Karpas-422 (cell line): ENCODE data around the gene TRERF1. TPM values are rescaled to one million over a fixed set of nuclear protein-coding genes. Genes with fewer than 3 reads are reported as not detected.

Experiments used
- DNase-seq: peaks from one replicate; pipeline ENCODE4 v3.0.0-alpha.2; 2015
- H2AFZ ChIP-seq: fragments of 200-600 bp; sonication (generic); 2 replicates; pipeline ENCODE4 v1.6.1; 2014; ENCODE audit warnings: antibody characterized with exemption, low read length, mixed read lengths
- H3K27ac ChIP-seq: fragments of 200-600 bp; sonication (generic); 2 replicates; pipeline ENCODE4 v1.5.1; 2014; ENCODE audit warnings: mild to moderate bottlenecking, low read length, moderate library complexity
- H3K27me3 ChIP-seq: fragments of 200-600 bp; sonication (generic); 2 replicates; pipeline ENCODE4 v1.6.1; 2014; ENCODE audit warnings: low read length, mixed read lengths
- H3K36me3 ChIP-seq: fragments of 200-600 bp; sonication (generic); 2 replicates; pipeline ENCODE4 v1.6.1; 2014; ENCODE audit warnings: low read length, mixed read lengths; ENCODE audit not compliant: insufficient read depth
- H3K4me1 ChIP-seq: fragments of 200-600 bp; sonication (generic); 2 replicates; pipeline ENCODE4 v1.6.1; 2014; ENCODE audit warnings: mild to moderate bottlenecking, low read length, mixed read lengths
- H3K4me2 ChIP-seq: fragments of 200-600 bp; sonication (generic); 2 replicates; pipeline ENCODE4 v1.6.1; 2014; ENCODE audit warnings: low read length, low read depth, mild to moderate bottlenecking; ENCODE audit not compliant: poor library complexity, severe bottlenecking
- H3K4me3 ChIP-seq: fragments of 200-600 bp; sonication (generic); 2 replicates; pipeline ENCODE4 v1.5.1; 2014; ENCODE audit warnings: mild to moderate bottlenecking, antibody characterized with exemption, low read length, mixed read lengths
- H3K79me2 ChIP-seq: fragments of 200-600 bp; sonication (generic); 2 replicates; pipeline ENCODE4 v1.6.1; 2014; ENCODE audit warnings: mild to moderate bottlenecking, low read length, mixed read lengths
- H3K9ac ChIP-seq: fragments of 200-600 bp; sonication (generic); 2 replicates; pipeline ENCODE4 v1.6.0; 2014; ENCODE audit warnings: low read length
- H3K9me2 ChIP-seq: fragments of 200-600 bp; sonication (generic), shearing (Covaris generic); replicated peaks from 2 replicates; pipeline ENCODE4 v1.6.0; 2014; ENCODE audit warnings: mild to moderate bottlenecking, low read length, moderate library complexity; ENCODE audit not compliant: insufficient read depth
- H3K9me3 ChIP-seq: fragments of 300-700, 200-600 bp; sonication (generic); 2 replicates; pipeline ENCODE4 v1.6.1; 2014; ENCODE audit warnings: low read length, mixed read lengths
- H4K20me1 ChIP-seq: fragments of 200-600 bp; sonication (generic); 2 replicates; pipeline ENCODE4 v1.6.1; 2014; ENCODE audit warnings: mild to moderate bottlenecking, antibody characterized with exemption, low read length, low read depth; ENCODE audit not compliant: insufficient read depth
- total RNA-seq: library from RNA; depleted of rRNA; stranded (reverse); fragments of >200 nt; shearing (Covaris generic); gene quantifications from 2 replicates; pipeline ENCODE4 v1.2.3, GENCODE V29; 2014; ENCODE audit warnings: low replicate concordance

The TRERF1 gene
- total RNA-seq, 1 experiment from 2014 or later: 32.7 TPM

GRCh38 chr6:42281570-42281969 lies 170.2 kb downstream of the TRERF1 start:
- no peak overlapping the region for H3K4me3 ChIP-seq
- no peak overlapping the region for H2AFZ ChIP-seq
- no peak overlapping the region for H3K27ac ChIP-seq
- H3K9me2 ChIP-seq: no peaks in the 10 kb centered on the region
- H3K36me3 ChIP-seq: peaks cover 16% of the 10 kb centered on the region; the same call in 1 of the 2 replicates
- no peaks in the 10 kb centered on the region for H3K27me3 ChIP-seq
- no peaks in the 10 kb centered on the region for H3K4me1 ChIP-seq
- H3K79me2 ChIP-seq: peaks cover 48% of the 10 kb centered on the region
- no peak overlapping the region for H3K4me2 ChIP-seq
- no peaks in the 10 kb centered on the region for H4K20me1 ChIP-seq
- no peaks in the 10 kb centered on the region for H3K9me3 ChIP-seq
- no peak for DNase-seq
- no peak overlapping the region for H3K9ac ChIP-seq

- DNase-seq: no peak
- Histone ChIP-seq H3K9me3 (no peaks in the 10 kb centered on the region), H4K20me1 (no peaks in the 10 kb centered on the region), H3K4me3 (no peak overlapping the region), H3K4me1 (no peaks in the 10 kb centered on the region), H2AFZ (no peak overlapping the region), H3K9ac (no peak overlapping the region), H3K27me3 (no peaks in the 10 kb centered on the region), H3K4me2 (no peak overlapping the region), H3K9me2 (no peaks in the 10 kb centered on the region), H3K79me2 (peaks cover 48% of the 10 kb centered on the region), H3K36me3 (peaks cover 16% of the 10 kb centered on the region; the same call in 1 of the 2 replicates), H3K27ac (no peak overlapping the region)
Measured at GRCh38 chr6:42280966-42281533, 170.7 kb downstream of the TRERF1 start.

- Histone ChIP-seq H3K9me2 (no peaks in the 10 kb centered on the region), H3K36me3 (peaks cover 16% of the 10 kb centered on the region; the same call in 1 of the 2 replicates), H2AFZ (no peak overlapping the region), H3K79me2 (peaks cover 51% of the 10 kb centered on the region), H3K4me3 (no peak overlapping the region), H3K27me3 (no peaks in the 10 kb centered on the region), H3K4me2 (no peak overlapping the region), H3K9ac (no peak overlapping the region), H3K4me1 (no peaks in the 10 kb centered on the region), H4K20me1 (no peaks in the 10 kb centered on the region), H3K9me3 (no peaks in the 10 kb centered on the region), H3K27ac (no peak overlapping the region)
- no peak for DNase-seq
Measured at GRCh38 chr6:42279966-42280629, 171.6 kb downstream of the TRERF1 start.

- Histone ChIP-seq H3K9ac (no peak overlapping the region), H3K4me2 (no peak overlapping the region), H3K4me3 (no peak overlapping the region), H3K36me3 (peaks cover 16% of the 10 kb centered on the region; the same call in 1 of the 2 replicates), H3K9me2 (no peaks in the 10 kb centered on the region), H3K27me3 (no peaks in the 10 kb centered on the region), H3K27ac (no peak overlapping the region), H2AFZ (no peak overlapping the region), H3K79me2 (peaks cover 50% of the 10 kb centered on the region), H3K4me1 (no peaks in the 10 kb centered on the region), H3K9me3 (no peaks in the 10 kb centered on the region), H4K20me1 (no peaks in the 10 kb centered on the region)
- DNase-seq: no peak
Measured at GRCh38 chr6:42279144-42279781, 172.5 kb downstream of the TRERF1 start.

- no peak for DNase-seq
- no peaks in the 10 kb centered on the region for H3K4me1 ChIP-seq
Measured at GRCh38 chr6:42278131-42278853, 173.4 kb downstream of the TRERF1 start.

GRCh38 chr6:42276034-42276890 lies 175.5 kb downstream of the TRERF1 start:
- Histone ChIP-seq H3K4me2 (no peak overlapping the region), H3K27ac (no peak overlapping the region)
- DNase-seq: no peak

More at GRCh38 chr6:42278131-42278853, 173.4 kb downstream of the TRERF1 start:
- no peaks in the 10 kb centered on the region for H3K9me2 ChIP-seq
- peaks cover 16% of the 10 kb centered on the region; the same call in 1 of the 2 replicates for H3K36me3 ChIP-seq
- no peak overlapping the region for H3K27ac ChIP-seq
- H3K4me2 ChIP-seq: no peak overlapping the region
- H3K79me2 ChIP-seq: peaks cover 53% of the 10 kb centered on the region
- no peak overlapping the region for H3K4me3 ChIP-seq
- H3K27me3 ChIP-seq: no peaks in the 10 kb centered on the region
- no peaks in the 10 kb centered on the region for H3K9me3 ChIP-seq
- H4K20me1 ChIP-seq: no peaks in the 10 kb centered on the region
- H3K9ac ChIP-seq: no peak overlapping the region
- H2AFZ ChIP-seq: no peak overlapping the region

GRCh38 chr6:42275376-42276033 lies 176.2 kb downstream of the TRERF1 start:
- Histone ChIP-seq H3K4me3 (no peak overlapping the region), H3K9ac (no peak overlapping the region), H3K27ac (no peak overlapping the region), H3K79me2 (peaks cover 32% of the 10 kb centered on the region), H3K36me3 (peaks cover 5% of the 10 kb centered on the region; the same call in 1 of the 2 replicates), H3K4me1 (peaks cover 5% of the 10 kb centered on the region), H3K9me2 (no peaks in the 10 kb centered on the region), H3K9me3 (no peaks in the 10 kb centered on the region), H4K20me1 (no peaks in the 10 kb centered on the region), H3K4me2 (no peak overlapping the region), H3K27me3 (no peaks in the 10 kb centered on the region), H2AFZ (no peak overlapping the region)
- DNase-seq: no peak

More at GRCh38 chr6:42276034-42276890, 175.5 kb downstream of the TRERF1 start:
- no peaks in the 10 kb centered on the region for H3K9me3 ChIP-seq
- peaks cover under 1% of the 10 kb centered on the region for H3K4me1 ChIP-seq
- no peak overlapping the region for H3K4me3 ChIP-seq
- H3K79me2 ChIP-seq: peaks cover 39% of the 10 kb centered on the region
- H3K9ac ChIP-seq: no peak overlapping the region
- H2AFZ ChIP-seq: no peak overlapping the region
- H3K9me2 ChIP-seq: no peaks in the 10 kb centered on the region
- H3K27me3 ChIP-seq: no peaks in the 10 kb centered on the region
- no peaks in the 10 kb centered on the region for H4K20me1 ChIP-seq
- peaks cover 6% of the 10 kb centered on the region; the same call in 1 of the 2 replicates for H3K36me3 ChIP-seq
